ENCODE measurements around the gene CDT1.

GRCh38 chr16:88847654-88848053, 44.1 kb downstream of the CDT1 start:
- TF ChIP-seq, protein P1, sequence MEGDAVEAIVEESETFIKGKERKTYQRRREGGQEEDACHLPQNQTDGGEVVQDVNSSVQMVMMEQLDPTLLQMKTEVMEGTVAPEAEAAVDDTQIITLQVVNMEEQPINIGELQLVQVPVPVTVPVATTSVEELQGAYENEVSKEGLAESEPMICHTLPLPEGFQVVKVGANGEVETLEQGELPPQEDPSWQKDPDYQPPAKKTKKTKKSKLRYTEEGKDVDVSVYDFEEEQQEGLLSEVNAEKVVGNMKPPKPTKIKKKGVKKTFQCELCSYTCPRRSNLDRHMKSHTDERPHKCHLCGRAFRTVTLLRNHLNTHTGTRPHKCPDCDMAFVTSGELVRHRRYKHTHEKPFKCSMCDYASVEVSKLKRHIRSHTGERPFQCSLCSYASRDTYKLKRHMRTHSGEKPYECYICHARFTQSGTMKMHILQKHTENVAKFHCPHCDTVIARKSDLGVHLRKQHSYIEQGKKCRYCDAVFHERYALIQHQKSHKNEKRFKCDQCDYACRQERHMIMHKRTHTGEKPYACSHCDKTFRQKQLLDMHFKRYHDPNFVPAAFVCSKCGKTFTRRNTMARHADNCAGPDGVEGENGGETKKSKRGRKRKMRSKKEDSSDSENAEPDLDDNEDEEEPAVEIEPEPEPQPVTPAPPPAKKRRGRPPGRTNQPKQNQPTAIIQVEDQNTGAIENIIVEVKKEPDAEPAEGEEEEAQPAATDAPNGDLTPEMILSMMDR (IDR thresholded peaks at IDR 0.05), result no peak
- TF ChIP-seq ARID4B (CRISPR knock-in tag; IDR thresholded peaks at IDR 0.05; ENCODE audit: borderline replicate concordance) (no peak), PREB (CRISPR knock-in tag; IDR thresholded peaks at IDR 0.05; ENCODE audit: borderline replicate concordance) (no peak), HMGXB4 (CRISPR knock-in tag; IDR thresholded peaks at IDR 0.05) (no peak), NFYB (CRISPR knock-in tag; conservative IDR thresholded peaks at IDR 0.05; ENCODE audit: low read depth) (no peak), IRF1 (CRISPR knock-in tag; IDR thresholded peaks at IDR 0.05) (no peak), ZNF232 (CRISPR knock-in tag; IDR thresholded peaks at IDR 0.05) (no peak), FOXJ3 (CRISPR knock-in tag; IDR thresholded peaks at IDR 0.05; ENCODE audit: borderline replicate concordance) (no peak)

Data from WTC11 (cell line).